ENCODE data around the gene CEP112.
"Not testable (repeated sequence)": the region's sequence is repeated elsewhere in the genome, so short reads cannot be mapped to it uniquely, and the experiment has no call there.

CEP112 gene

DNA sequence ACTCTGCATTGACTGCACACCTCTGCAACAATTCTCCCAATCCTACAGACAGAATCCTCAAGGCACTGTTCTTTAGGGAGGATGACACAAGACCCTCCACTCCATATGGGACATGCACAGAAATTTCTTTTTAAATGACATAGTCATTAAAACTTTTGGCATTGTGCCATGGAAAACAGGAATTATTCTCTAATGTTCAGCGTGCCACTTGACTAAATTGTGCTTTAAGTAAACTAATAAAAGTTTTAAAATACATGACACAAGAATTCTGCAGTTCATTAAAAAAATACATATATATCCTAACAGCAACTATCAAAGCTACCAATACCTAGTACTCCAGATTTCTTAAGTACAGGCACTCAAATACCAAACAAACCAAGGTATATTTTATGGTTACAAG, 16.0 kb downstream of the CEP112 start:
- H3K4me1 ChIP-seq (ENCODE audit: control insufficient read depth, insufficient read depth, low read length): no peaks in the 10 kb centered on the region
- H3K9me3 ChIP-seq (ENCODE audit: control insufficient read depth, insufficient read depth, low read length): no peaks in the 10 kb centered on the region
- H3K36me3 ChIP-seq (ENCODE audit: control insufficient read depth, insufficient read depth, low read length): no peaks in the 10 kb centered on the region
- H3K27ac ChIP-seq (ENCODE audit: low read depth, low read length): no peak overlapping the region
- H3K9ac ChIP-seq (ENCODE audit: low read depth, low read length): no peak overlapping the region
- H3K27me3 ChIP-seq (ENCODE audit: control insufficient read depth, insufficient read depth, low read length): no peaks in the 10 kb centered on the region
- H3K4me3 ChIP-seq (ENCODE audit: low read depth, low read length): no peak overlapping the region

DNA sequence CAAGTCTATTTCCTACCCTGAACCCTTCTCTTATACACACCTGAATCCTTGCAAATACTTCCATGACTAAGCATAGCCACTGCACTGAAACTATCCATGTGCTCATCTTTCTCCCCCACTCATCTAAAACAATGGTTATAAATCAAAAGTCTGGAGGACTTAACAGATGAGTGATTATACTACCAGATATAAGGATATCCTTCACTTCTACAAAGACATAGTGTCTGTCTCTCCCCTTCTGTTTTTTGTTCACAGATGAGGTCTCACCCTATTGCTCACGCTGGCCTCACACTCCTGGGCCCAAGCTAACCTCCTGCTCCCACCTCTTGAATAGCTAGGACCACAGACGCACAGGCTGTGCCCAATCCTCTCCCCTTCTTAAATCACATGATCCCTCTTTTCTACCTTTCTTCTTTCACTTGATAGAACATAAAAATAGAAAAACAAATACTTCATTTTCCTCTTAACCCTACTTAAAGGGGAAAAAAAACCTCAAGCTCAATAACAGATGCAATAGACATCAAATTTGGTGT, 19.2 kb downstream of the CEP112 start:
- Histone ChIP-seq H3K27ac (ENCODE audit: low read depth, low read length) (no peak overlapping the region), H3K36me3 (ENCODE audit: control insufficient read depth, insufficient read depth, low read length) (no peaks in the 10 kb centered on the region), H3K4me3 (ENCODE audit: low read depth, low read length) (no peak overlapping the region), H3K9ac (ENCODE audit: low read depth, low read length) (no peak overlapping the region), H3K27me3 (ENCODE audit: control insufficient read depth, insufficient read depth, low read length) (no peaks in the 10 kb centered on the region), H3K4me1 (ENCODE audit: control insufficient read depth, insufficient read depth, low read length) (no peaks in the 10 kb centered on the region), H3K9me3 (ENCODE audit: control insufficient read depth, insufficient read depth, low read length) (no peaks in the 10 kb centered on the region)

DNA sequence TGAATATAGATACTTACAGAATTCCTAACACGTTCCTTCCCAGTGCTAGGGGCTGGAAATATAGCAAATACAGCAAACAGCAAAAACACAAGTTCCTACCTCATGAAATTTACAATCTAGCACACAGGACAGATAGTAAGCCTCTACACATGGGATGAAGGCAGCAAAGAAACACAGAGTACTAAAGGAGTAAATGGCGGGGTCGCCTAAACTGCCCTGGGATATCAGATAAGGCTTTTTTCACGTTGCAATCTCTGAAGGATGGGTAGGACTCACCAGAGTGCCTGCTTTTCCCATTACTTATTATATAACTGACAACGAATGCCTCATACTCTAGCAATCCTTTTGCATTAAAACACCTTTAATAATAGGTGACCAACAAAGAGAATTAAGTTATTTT, 19.8 kb downstream of the CEP112 start:
- H3K4me3 ChIP-seq (ENCODE audit: low read depth, low read length): no peak overlapping the region
- H3K9me3 ChIP-seq (ENCODE audit: control insufficient read depth, insufficient read depth, low read length): no peaks in the 10 kb centered on the region
- H3K4me1 ChIP-seq (ENCODE audit: control insufficient read depth, insufficient read depth, low read length): no peaks in the 10 kb centered on the region
- H3K27ac ChIP-seq (ENCODE audit: low read depth, low read length): no peak overlapping the region
- H3K27me3 ChIP-seq (ENCODE audit: control insufficient read depth, insufficient read depth, low read length): no peaks in the 10 kb centered on the region
- no peak overlapping the region for H3K9ac ChIP-seq (ENCODE audit: low read depth, low read length)
- no peaks in the 10 kb centered on the region for H3K36me3 ChIP-seq (ENCODE audit: control insufficient read depth, insufficient read depth, low read length)

DNA sequence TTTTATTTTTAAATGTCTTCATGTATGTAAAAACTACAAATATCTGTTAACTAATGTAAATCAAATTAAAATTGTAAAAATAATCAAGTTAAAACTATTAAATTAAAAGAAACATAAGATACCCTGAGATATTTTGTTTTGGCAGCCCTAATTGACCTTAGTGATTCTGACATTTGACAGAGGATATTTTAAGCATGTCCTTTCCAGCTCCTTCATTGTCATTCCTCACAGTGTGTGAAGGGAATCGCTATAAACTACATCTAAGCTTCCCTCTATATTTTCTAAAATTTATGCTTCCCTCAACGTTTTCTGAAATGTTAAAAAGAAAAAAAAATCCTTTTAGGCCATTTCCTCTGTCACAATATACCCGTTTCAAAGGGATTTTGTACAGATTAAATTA, 20.2 kb downstream of the CEP112 start:
- Histone ChIP-seq H3K27me3 (ENCODE audit: control insufficient read depth, insufficient read depth, low read length) (no peaks in the 10 kb centered on the region), H3K36me3 (ENCODE audit: control insufficient read depth, insufficient read depth, low read length) (no peaks in the 10 kb centered on the region), H3K9me3 (ENCODE audit: control insufficient read depth, insufficient read depth, low read length) (no peaks in the 10 kb centered on the region), H3K4me1 (ENCODE audit: control insufficient read depth, insufficient read depth, low read length) (no peaks in the 10 kb centered on the region), H3K4me3 (ENCODE audit: low read depth, low read length) (no peak overlapping the region), H3K9ac (ENCODE audit: low read depth, low read length) (no peak overlapping the region), H3K27ac (ENCODE audit: low read depth, low read length) (no peak overlapping the region)

DNA sequence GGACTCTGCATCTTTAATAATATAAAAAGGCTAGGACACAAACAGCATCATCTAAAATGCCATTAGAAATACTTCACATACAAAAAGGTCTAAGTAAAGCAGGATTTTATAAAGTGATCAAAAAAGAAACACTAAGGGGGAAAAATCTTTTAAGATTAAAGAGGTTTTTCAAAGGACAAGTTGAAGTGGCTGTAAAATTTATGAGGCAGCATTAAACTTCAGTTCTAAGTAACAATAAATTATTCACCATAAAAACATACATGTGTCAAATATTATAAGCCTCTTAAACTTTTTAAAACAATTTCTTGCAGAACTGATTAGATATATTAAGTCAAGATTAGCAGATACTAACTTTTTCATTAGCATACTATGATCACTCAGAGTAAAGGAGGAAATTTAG, 20.8 kb downstream of the CEP112 start:
- H3K27me3 ChIP-seq (ENCODE audit: control insufficient read depth, insufficient read depth, low read length): no peaks in the 10 kb centered on the region
- H3K4me1 ChIP-seq (ENCODE audit: control insufficient read depth, insufficient read depth, low read length): no peaks in the 10 kb centered on the region
- no peak overlapping the region for H3K4me3 ChIP-seq (ENCODE audit: low read depth, low read length)
- no peaks in the 10 kb centered on the region for H3K9me3 ChIP-seq (ENCODE audit: control insufficient read depth, insufficient read depth, low read length)
- H3K36me3 ChIP-seq (ENCODE audit: control insufficient read depth, insufficient read depth, low read length): no peaks in the 10 kb centered on the region
- H3K27ac ChIP-seq (ENCODE audit: low read depth, low read length): no peak overlapping the region
- no peak overlapping the region for H3K9ac ChIP-seq (ENCODE audit: low read depth, low read length)

DNA sequence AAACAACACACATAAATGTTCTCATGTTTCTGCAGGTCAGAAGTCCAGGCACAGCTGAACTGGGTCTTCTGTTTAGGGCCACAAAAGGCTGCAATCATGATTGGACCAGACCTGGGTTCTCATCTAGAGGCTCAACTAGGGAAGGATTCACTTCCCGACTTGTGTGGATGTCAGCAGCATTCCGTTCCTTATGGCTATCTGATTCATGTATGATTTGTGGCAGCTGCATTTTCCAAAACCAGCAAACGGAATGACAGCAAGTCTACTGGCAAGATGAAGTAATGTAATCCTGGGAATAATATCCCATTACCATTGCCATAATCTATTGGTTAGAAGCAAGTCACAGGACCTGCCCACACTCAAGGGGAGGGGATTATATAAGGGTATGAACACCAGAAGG, 22.1 kb downstream of the CEP112 start:
- H3K9me3 ChIP-seq (ENCODE audit: control insufficient read depth, insufficient read depth, low read length): no peaks in the 10 kb centered on the region
- no peak overlapping the region for H3K27ac ChIP-seq (ENCODE audit: low read depth, low read length)
- H3K4me1 ChIP-seq (ENCODE audit: control insufficient read depth, insufficient read depth, low read length): no peaks in the 10 kb centered on the region
- no peak overlapping the region for H3K9ac ChIP-seq (ENCODE audit: low read depth, low read length)
- H3K36me3 ChIP-seq (ENCODE audit: control insufficient read depth, insufficient read depth, low read length): no peaks in the 10 kb centered on the region
- H3K4me3 ChIP-seq (ENCODE audit: low read depth, low read length): no peak overlapping the region
- no peaks in the 10 kb centered on the region for H3K27me3 ChIP-seq (ENCODE audit: control insufficient read depth, insufficient read depth, low read length)

DNA sequence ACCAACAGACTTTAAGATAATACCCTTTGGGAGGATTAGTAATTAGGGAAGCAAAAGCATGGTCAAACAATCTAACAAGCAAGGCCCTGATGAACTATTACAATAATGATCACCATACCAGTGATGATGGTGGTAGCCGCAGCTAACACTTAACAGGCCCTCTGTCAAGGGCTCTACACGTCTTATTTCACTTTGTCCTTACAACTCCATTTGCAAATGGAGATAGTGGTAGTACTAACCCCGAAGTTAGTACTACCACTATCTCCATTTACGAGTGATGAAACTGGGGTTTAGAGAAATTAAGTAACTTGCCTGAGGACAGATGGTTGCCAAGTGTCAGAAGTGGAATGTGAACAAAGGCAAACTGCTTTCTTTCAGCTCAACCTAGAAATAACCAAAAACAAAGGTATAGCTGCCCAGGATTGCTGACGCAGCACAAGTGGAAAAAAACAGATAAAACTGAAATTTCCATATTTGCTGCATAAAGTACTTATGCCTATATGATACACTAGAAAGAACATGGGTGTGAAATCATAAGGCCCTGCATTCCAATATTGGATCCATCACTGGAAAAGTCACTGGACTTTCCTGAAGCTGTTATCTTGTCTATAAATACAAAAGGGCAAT, 24.6 kb downstream of the CEP112 start:
- no peaks in the 10 kb centered on the region for H3K36me3 ChIP-seq (ENCODE audit: control insufficient read depth, insufficient read depth, low read length)
- no peak overlapping the region for H3K27ac ChIP-seq (ENCODE audit: low read depth, low read length)
- H3K9ac ChIP-seq (ENCODE audit: low read depth, low read length): no peak overlapping the region
- no peaks in the 10 kb centered on the region for H3K4me1 ChIP-seq (ENCODE audit: control insufficient read depth, insufficient read depth, low read length)
- H3K9me3 ChIP-seq (ENCODE audit: control insufficient read depth, insufficient read depth, low read length): no peaks in the 10 kb centered on the region
- H3K27me3 ChIP-seq (ENCODE audit: control insufficient read depth, insufficient read depth, low read length): no peaks in the 10 kb centered on the region
- H3K4me3 ChIP-seq (ENCODE audit: low read depth, low read length): no peak overlapping the region

DNA sequence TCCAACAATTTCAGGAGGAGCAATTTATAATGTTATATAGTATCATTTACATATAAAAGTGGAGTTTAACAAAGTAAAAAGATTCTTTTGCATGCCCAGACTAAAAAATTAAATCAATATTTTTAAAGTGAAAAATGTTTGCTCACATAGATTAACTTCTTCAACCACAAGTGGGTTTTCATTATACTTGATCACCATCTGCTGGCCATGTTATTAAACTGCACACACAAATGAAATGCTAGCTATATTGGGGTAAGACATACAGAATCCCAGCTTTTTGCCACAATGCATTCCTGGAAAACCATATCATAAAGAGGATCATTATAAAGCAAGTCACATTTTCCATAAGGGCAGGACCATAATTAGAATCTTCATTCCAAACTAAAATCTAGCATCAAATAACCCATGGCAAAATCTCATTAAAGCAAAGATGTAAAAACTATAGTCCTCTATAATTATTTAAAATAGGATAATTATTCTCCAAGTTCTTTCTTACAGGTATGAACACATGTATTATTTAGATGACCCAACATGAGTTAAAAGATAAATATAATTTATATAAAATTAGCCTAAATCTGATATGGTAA, 26.3 kb downstream of the CEP112 start:
- no peaks in the 10 kb centered on the region for H3K27me3 ChIP-seq (ENCODE audit: control insufficient read depth, insufficient read depth, low read length)
- no peaks in the 10 kb centered on the region for H3K9me3 ChIP-seq (ENCODE audit: control insufficient read depth, insufficient read depth, low read length)
- H3K4me3 ChIP-seq (ENCODE audit: low read depth, low read length): no peak overlapping the region
- H3K9ac ChIP-seq (ENCODE audit: low read depth, low read length): no peak overlapping the region
- no peaks in the 10 kb centered on the region for H3K4me1 ChIP-seq (ENCODE audit: control insufficient read depth, insufficient read depth, low read length)
- H3K36me3 ChIP-seq (ENCODE audit: control insufficient read depth, insufficient read depth, low read length): no peaks in the 10 kb centered on the region
- no peak overlapping the region for H3K27ac ChIP-seq (ENCODE audit: low read depth, low read length)

DNA sequence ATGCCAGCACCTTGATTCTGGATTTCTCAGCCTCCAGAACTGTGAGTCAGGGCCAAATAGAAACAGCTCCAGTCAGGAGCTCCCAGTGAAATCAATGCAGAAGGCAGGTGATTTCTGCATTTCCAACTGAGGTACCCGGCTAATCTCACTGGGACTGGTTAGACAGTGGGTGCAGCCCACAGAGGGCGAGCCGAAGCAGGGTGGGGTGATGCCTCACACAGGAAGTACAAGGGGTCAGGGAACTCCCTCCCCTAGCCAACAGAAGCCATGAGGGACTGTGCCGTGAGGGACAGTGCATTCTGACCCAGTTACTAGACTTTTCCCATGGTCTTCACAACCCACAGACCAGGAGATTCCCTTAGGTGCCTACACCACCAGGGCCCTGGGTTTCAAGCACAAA, 36.9 kb downstream of the CEP112 start:
- H3K4me1 ChIP-seq (ENCODE audit: control insufficient read depth, insufficient read depth, low read length); H3K27ac ChIP-seq (ENCODE audit: low read depth, low read length); H3K36me3 ChIP-seq (ENCODE audit: control insufficient read depth, insufficient read depth, low read length); H3K27me3 ChIP-seq (ENCODE audit: control insufficient read depth, insufficient read depth, low read length); H3K4me3 ChIP-seq (ENCODE audit: low read depth, low read length); H3K9ac ChIP-seq (ENCODE audit: low read depth, low read length); H3K9me3 ChIP-seq (ENCODE audit: control insufficient read depth, insufficient read depth, low read length): not testable (repeated sequence)

DNA sequence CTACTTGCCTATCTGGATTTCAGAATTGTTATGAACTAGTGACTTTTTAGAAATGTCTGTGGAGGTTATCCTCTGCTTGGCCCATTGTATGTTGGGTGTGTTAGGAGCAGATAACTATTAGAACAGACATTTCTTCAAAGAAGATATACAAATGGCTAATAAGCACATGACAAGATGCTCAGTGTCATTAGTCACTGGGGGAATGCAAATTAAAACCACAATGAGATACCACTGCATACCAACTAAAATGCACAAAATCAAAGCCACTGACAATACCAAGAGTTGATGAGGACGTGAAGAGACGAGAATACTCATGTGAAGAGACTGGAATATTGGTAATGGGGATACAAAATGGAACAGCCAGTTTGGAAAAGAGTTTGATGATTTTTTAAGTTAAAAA, 39.2 kb downstream of the CEP112 start:
- no peak overlapping the region for H3K27ac ChIP-seq (ENCODE audit: low read depth, low read length)
- H3K9me3 ChIP-seq (ENCODE audit: control insufficient read depth, insufficient read depth, low read length): no peaks in the 10 kb centered on the region
- H3K9ac ChIP-seq (ENCODE audit: low read depth, low read length): no peak overlapping the region
- no peaks in the 10 kb centered on the region for H3K4me1 ChIP-seq (ENCODE audit: control insufficient read depth, insufficient read depth, low read length)
- no peaks in the 10 kb centered on the region for H3K36me3 ChIP-seq (ENCODE audit: control insufficient read depth, insufficient read depth, low read length)
- no peak overlapping the region for H3K4me3 ChIP-seq (ENCODE audit: low read depth, low read length)
- H3K27me3 ChIP-seq (ENCODE audit: control insufficient read depth, insufficient read depth, low read length): no peaks in the 10 kb centered on the region

DNA sequence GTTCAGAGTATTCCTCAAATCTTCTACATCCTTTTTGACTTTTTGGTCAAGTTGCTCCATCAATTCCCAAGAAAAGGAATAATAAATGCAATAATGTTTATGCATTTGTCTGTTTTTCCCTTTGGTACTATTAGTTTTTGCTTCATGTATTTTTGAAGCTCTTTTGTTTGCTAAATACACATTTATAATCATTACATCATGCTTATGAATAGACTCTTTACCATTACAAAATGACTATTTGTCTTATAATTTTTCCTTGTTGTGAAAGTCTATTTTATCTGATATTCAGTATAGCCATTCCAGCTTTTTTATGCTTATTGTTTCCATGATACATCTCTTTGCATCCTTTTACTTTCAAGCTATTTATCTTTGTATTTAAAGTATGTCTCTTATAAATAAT, 41.2 kb downstream of the CEP112 start:
- no peak overlapping the region for H3K27ac ChIP-seq (ENCODE audit: low read depth, low read length)
- H3K27me3 ChIP-seq (ENCODE audit: control insufficient read depth, insufficient read depth, low read length): no peaks in the 10 kb centered on the region
- no peaks in the 10 kb centered on the region for H3K4me1 ChIP-seq (ENCODE audit: control insufficient read depth, insufficient read depth, low read length)
- H3K9me3 ChIP-seq (ENCODE audit: control insufficient read depth, insufficient read depth, low read length): no peaks in the 10 kb centered on the region
- no peaks in the 10 kb centered on the region for H3K36me3 ChIP-seq (ENCODE audit: control insufficient read depth, insufficient read depth, low read length)
- H3K4me3 ChIP-seq (ENCODE audit: low read depth, low read length): no peak overlapping the region
- H3K9ac ChIP-seq (ENCODE audit: low read depth, low read length): no peak overlapping the region

All from HUES48 (cell line).